Erythroblast (primary cell): ENCODE results near the gene SUCNR1.

Experiments
- DNase-seq, 2 experiments: peaks; one replicate each; lab custom pipeline; 2025; lab: John Stamatoyannopoulos, UW
- GATA1 ChIP-seq: IDR thresholded peaks from 2 replicates; pipeline ENCODE4 v1.6.1; 2011; ENCODE audit warnings: low read depth, mild to moderate bottlenecking, control low read depth, low read length, moderate library complexity
- POLR2A ChIP-seq: IDR thresholded peaks from 2 replicates; pipeline ENCODE4 v1.6.1; 2011; ENCODE audit warnings: mild to moderate bottlenecking, low read length

Gene SUCNR1

DNA sequence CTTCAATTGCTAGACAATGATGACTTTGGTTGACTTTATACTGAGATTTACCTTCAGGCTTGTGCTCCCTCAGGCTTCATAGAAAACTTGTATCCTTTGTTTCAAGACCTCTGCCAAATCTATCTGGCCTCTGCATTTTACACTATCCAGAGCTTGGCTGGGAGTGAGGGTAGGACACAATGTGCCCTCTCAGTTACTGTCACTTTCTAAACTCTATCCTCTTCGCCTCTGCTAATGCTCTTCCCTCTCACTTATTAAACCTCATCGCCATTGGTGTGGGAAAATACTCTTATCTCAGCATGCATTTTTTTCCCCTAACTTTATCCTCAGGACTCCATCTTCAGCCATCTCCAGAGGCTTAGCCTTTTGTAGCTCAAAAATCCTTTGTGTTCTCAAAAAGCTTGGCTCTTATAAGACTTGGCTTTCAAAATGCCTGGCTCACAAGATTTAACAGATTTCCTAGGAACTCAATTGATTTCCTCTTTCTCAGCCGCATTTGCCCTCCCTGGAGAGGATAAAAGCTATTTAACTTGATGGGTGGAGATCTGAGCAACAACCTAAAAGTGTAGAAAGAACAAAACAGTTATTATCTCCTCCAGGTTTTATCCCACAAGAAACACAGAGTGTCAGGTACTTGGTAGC lies 28.3 kb downstream of the SUCNR1 start:
- no peak for DNase-seq
- TF ChIP-seq GATA1 (no peak), POLR2A (no peak)

DNA sequence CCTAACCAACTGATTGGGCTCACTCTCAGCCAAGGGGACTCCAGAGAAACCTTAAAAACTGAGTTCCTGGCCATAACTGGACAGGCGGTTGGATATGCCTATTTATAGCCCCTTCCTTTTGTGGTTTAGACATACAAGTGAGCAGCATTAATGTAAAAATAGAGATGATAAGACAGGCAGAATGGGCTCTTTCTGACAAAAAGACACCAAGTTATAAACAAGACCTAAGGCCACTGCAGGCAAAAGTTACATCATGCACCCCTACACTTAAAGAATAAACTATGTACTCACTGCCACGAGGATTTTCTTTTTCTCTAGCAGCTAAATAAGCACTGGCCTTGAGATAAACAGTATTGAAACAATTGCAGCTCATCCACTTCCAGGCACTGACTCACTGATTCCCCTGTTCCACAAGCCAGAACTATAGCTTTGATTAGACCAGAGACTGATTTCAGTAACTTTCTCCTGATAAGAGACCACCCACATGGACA lies 30.1 kb downstream of the SUCNR1 start:
- no peak for TF ChIP-seq GATA1
- no peak for TF ChIP-seq POLR2A
- DNase-seq: no peak

DNA sequence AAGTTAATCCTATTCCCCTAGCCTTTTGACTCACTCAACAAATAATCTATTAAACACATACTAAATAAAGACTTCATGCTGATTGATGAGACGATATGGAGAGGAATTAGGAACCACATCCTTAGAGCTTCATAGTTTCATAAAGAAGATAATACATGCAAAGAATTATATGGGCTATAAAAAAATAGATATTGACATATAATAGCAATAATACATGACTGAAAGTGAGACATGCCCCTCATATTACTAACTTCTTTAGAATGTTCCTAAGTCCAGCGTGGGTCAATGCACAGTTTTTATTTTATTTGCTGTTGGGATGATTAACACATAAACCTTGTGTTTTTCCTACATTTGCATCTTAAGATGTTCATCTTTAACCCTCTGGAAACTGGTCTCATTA lies 32.2 kb downstream of the SUCNR1 start:
- TF ChIP-seq GATA1 (no peak), POLR2A (no peak)

DNA sequence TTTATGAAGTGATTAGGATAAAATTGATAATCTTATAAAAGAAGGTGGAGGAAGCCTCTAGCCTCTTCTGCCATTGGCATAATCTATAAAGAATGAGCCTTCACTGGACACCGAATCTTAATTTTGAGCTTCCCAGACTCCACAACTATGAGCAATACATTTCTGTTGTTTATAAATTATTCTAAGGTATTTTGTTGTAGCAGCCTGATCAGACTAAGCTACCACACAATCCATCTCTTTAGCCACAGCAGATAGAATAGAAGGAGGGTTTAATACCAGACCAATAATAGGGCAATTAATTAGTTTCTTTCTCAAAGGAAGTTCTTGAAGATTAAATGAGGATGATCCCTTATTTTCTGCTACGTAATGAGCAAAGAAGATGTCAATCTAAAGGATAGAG lies 33.3 kb downstream of the SUCNR1 start:
- DNase-seq: no peak
- no peak for TF ChIP-seq GATA1
- TF ChIP-seq POLR2A: no peak

More for the DNA sequence above, 32.2 kb downstream of the SUCNR1 start:
- no peak for DNase-seq

DNA sequence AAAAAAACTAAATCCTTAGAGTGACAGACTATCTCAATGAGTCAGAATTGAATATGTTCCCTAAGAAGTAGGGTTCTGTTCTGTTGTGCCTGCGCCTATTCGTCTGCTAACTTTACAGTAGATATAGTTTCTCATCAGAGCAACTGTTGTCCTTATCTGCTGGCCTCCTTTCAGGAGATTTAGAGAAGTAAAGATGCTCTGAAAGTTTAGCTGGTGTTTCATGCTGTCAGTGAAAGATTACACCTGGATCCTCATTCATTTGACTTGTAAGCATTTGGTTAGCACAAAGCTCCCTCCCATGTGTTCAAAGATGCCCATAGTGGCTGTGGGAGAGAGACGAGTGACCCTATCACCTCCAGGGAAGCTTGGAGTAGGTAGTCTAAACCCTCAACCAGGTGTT lies 35.0 kb downstream of the SUCNR1 start:
- TF ChIP-seq GATA1 (no peak), POLR2A (no peak)

DNA sequence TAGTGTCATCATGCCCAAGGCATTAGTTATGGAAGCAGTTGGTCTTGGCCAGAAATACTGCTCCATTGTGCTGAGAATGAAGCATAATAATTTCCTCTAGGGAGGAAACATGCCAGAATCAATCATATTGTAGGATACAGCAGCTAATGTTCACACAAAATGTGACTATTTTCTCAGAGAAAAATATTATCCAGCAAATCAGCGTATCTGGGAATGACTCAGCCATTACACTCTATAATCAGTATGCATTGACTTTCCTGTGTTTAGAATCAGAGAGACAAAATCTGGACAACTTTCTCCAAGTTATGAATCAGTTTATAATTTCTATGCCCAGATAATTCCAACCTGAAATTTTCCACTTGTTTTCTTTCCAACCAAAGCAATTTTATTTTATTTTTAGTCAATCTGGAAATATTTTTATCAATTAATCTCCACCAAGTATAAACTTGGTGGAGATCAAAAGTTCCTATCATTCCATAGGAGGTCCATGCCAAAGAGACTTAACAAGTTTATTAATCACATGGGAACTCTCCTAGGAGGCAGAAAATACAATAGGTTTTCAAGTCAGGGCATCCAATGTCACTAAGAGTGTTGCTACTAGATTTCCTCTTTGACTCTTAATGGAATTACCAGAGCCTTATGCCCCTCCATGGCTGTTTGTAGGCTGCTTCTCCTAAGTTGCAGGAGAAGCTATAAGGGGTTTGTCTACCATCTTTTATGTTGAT lies 36.4 kb downstream of the SUCNR1 start:
- no peak for DNase-seq
- TF ChIP-seq POLR2A (no peak), GATA1 (no peak)

More for the DNA sequence above, 35.0 kb downstream of the SUCNR1 start:
- DNase-seq: no peak

DNA sequence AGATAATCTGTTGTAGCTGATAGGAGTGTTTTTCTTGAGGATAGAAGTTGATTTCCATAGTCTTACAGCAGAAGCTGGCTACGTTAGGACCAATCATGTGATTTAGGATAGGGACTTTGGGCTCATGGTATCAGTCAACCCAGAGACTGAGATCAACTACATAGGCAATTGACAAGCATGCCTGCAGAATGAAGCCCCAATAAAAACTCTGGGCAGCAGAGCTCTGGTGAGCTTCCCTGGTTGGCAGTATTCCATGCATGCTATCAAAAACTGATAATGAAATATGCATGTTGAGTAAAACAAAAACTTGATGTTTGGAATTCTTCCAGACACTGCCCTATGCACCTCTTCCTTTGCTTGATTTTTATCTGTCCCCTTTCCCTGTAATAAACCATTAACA lies 38.0 kb downstream of the SUCNR1 start:
- no peak for TF ChIP-seq GATA1
- TF ChIP-seq POLR2A: no peak
- DNase-seq: no peak

DNA sequence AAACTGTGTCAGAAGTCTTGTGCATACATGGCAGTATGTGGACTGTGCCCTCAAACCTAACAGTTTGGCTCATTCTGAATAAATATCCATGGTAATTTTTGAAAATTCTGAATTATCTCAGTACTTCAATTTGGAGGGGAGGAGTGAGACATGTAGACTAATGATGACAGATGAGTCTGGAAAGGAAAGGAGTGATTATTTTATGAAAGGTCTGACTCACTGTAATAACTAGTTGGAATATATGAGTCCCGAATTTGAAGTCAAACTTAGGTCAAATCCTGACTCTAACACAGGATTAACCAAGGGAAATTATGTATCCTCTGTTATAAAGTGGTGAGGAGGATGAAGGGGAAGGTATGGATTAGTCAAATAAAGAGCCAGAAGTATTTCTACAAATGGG lies 38.6 kb downstream of the SUCNR1 start:
- no peak for TF ChIP-seq GATA1
- no peak for TF ChIP-seq POLR2A
- DNase-seq: no peak

DNA sequence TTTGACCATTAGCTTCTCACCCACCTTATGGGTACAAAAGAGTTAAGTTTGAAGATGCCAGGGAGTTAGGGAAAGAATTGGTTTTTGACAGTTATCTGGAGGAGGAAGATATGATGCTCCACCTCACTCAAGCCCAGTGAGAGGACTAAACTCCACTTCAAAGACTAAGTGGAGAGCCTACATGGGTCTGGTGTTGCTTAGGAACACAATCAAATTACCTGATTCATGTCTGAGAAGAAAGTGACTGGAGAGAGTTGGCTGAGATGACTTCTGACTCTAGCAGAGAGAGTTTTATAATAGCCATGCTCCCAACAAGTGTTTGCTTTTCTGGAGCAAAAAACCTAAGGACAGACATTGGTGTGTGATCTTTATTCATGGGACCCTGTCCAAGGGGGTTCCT lies 43.3 kb downstream of the SUCNR1 start:
- TF ChIP-seq POLR2A (no peak), GATA1 (no peak)
- DNase-seq: peak in 1 of 2 experiments; percentile 4

DNA sequence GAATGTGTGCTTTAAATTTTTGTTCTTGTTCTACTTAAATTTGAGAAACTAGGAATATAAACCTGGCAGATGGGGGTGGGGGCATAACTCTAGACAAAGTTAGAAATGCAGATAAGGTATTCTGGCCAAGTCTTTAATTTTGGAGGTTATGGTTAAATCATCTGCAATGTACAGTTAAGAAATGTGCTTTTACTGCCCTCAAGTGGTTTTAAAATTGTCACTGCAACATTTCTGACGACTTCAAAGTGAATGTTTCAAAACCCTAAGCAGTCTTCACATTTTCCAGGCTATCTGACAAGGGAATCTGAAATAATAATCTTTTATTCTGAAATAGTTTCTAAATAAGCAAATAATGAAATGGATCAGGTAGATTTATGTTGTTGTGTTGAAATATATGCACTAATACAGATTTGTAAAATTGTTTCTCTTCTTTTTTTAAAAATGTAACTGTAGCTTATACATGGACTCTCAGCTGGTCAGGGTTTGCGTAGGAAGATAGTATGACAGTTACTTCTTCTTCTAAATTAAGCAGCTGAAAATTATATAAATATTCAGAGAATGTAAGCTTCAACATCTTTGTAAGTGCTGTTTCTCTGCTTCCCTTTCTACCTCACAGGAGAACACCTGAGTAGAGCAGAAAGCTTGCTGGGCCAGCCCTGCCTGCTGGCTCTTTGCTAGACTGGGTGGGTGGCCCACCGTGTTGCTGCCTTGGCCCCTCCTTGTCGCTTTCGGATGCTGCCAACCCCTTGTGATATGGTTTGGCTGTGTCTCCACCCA lies 45.0 kb downstream of the SUCNR1 start:
- TF ChIP-seq POLR2A: no peak
- TF ChIP-seq GATA1: no peak
- DNase-seq: peak; percentile 65 to 72

DNA sequence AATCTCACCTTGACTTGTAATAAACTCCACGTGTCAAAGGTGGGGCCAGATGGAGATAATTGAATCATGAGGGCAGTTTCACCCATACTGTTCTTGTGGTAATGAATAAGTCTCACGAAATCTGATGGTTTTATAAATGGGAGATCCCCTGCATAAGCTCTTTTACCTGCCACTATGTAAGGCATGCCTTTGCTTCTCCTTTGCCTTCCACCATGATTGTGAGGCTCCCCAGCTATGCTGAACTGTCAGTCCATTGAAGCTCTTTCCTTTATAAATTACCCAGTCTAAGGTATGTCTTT lies 45.5 kb downstream of the SUCNR1 start:
- TF ChIP-seq POLR2A (no peak), GATA1 (no peak)

DNA sequence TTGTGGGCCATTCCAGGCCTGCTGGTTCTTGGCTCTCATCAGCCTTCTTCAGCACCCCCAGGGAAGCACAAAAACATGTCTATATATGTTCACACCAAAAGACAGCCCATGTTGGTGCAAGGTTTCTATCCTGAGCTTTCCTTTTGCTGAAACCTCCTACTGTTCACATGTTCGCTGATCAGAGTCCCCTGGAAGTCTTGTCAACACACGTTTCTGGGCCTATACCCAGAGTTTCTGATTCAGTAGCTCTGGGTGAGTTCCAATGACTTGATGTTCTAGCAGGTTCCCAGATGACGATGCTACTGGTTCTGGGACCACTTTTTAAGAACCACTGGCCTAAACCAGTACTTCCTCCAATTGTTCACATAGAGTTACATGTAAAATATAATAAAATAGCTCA lies 46.0 kb downstream of the SUCNR1 start:
- no peak for DNase-seq

More for the DNA sequence above, 45.5 kb downstream of the SUCNR1 start:
- no peak for DNase-seq

DNA sequence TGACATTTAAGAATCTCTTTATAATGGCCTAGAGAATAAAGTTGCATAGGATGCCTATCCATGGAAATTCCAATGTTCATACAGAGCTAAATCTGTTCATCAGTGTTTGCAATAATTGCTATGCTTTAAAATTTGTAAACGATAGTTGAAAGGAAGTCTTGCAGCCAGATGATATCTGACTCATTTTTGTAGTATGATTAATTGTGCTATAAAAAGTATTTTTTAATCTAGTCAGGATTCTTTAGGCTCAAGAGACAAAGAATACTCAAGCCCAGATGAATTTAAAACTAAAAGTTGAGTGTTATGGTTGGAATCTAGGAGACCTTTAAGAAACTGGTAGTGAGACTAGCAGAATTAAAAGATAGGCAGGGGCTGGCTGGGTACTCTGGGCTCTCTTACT lies 50.5 kb downstream of the SUCNR1 start:
- DNase-seq: no peak
- TF ChIP-seq GATA1 (no peak), POLR2A (no peak)

More for the DNA sequence above, 46.0 kb downstream of the SUCNR1 start:
- no peak for TF ChIP-seq GATA1
- no peak for TF ChIP-seq POLR2A

DNA sequence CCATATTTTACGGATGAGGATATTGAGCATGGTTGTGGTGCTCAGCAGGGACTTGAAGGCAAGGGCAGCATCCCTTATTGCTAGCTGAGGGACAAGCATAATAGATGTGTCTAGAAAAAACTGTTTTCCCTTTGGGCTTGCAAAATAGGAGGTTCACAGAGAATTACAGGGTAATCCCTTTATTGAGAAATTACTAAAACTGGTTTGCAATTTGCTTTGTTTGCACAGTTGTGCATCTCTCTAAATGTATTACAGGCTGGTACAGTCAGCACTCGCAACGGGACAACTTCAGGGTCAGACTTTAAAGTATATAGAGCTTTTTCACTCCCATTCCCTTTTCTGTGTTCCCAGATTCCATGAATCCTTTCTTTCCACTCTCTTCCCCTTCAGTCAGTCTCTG lies 51.3 kb downstream of the SUCNR1 start:
- TF ChIP-seq GATA1 (no peak), POLR2A (no peak)
- no peak for DNase-seq

DNA sequence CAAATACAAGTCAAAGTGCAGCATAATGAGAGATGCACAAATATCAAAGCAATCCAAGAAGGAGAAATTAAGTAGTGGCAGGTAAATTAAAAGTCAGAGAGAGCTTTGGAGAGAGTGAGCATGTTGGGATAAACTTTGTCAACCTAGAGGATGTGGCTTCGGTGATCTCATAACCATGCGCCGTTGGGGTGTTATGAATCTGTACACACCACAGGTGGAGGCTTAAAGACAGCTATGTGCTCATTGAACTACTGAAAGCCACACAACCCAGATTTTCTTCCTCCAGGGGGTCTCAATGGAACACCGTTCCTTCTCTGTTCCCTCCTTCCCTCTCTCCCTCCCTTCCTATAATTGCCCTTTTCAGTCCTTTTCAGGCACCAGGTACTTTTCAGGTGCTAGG lies 52.0 kb downstream of the SUCNR1 start:
- no peak for DNase-seq

More for the DNA sequence above, 52.0 kb downstream of the SUCNR1 start:
- no peak for TF ChIP-seq POLR2A
- no peak for TF ChIP-seq GATA1
